ENCODE measurements around the gene USP48. TPM values are rescaled to one million over a fixed set of nuclear protein-coding genes. Genes with fewer than 3 reads are reported as not detected.
"Not testable (repeated sequence)": the region's sequence is repeated elsewhere in the genome, so short reads cannot be mapped to it uniquely, and the experiment has no call there.

Gene USP48
- polyA plus RNA-seq, 3 donors, result 62.6 to 77.9 (median 71.2) TPM

DNA sequence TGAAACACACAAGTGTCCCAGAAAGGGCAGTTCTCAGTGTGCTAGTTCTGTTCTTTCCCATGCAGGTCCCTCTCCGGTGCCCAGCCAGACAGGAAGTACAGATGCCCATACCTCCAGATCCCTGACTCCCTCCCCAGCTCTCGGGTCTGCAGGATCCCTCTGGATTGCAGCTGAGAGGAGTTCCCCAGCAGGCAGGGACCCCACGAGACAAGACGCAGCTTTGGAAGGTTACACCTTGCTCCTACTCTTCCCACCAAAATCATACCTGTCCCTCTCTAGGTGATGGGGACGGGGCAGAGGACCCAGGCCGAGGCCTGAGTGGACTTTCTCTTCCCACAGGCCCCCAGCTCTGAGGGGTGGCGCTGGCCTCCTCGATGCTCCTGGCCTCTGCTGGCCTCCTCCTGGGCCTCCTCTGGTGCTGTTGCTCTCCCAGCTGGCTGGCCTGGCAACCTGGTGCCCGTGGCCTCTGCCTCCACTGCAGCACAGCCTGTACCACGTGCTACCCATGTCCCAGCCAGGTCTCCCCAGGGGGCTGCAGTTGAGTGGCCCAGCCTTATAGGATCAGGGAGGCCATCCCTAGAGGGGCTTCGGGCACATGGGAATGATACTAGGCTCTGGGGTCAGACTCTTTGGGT lies 38.6 kb upstream of the USP48 start:
- DNase-seq (ENCODE audit: extremely low read depth in 1 of 11, low read depth in 9 of 11, low spot score in 4 of 11), result no peak

DNA sequence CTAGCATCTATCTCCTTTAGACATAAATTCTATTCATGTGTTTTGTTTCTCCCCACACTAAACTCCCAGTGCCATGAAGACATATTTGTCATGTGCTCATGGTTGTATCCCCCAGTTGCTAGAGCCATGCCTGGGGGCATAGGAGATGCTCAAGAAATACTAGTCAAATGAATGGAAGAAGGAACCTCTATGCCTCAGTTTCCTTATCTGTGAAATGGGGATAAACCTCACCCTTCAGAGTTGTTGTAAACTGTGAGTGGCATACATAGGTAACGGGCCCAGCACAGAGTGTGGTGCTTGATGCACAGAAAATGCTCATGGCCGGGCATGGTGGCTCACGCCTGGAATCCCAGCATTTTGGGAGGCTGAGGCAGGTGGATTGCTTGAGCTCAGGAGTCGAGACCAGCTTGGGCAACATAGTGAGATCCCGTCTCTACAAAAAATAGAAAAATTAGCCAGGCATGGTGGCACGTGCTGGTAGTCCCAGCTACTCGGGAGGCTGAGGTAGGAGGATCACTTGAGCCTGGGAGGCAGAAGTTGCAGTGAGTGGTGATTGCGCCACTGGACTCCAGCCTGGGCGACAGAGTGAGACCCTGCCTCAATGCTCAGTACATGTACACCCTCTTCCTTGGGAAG lies 37.8 kb upstream of the USP48 start:
- no peak for DNase-seq (ENCODE audit: extremely low read depth in 1 of 11, low read depth in 9 of 11, low spot score in 4 of 11)

GRCh38 chr1:21818656-21819055 lies 35.7 kb upstream of the USP48 start:
- DNase-seq (ENCODE audit: extremely low read depth in 1 of 11, low read depth in 9 of 11, low spot score in 4 of 11), result no peak

DNA sequence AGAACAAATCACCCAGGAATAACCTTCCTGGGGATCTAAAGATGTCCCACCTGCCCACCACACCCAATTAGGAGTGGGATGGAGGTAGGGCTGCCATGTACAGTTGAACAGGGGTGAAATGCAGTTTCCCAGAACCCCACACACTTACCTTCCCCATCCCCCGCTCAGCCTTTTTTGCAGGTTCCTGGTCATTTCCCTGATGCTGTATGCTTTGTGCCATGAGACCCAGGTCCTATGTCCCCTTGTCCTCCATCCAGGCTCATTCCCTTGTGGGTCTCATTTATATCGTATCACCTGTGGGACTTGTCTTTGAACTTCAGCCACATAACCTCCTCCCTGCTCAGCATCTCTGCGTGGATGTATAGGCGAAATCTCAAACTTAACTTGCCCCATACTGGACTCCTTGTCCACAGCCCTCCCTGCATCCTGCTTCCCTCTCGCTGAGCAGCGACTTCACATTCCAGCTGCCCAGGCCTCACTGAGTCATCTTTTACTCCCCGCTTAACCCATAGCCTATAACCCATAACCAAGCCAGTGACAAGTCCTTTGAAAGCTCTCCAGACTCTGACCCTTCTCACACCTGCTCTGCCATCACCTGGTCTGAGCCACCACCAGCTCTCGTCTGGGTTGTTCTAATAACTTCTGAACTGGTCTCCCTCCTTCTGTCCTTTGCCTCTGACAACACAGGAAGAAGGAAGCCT lies 33.8 kb upstream of the USP48 start:
- DNase-seq (ENCODE audit: extremely low read depth in 1 of 11, low read depth in 9 of 11, low spot score in 4 of 11), result no peak

DNA sequence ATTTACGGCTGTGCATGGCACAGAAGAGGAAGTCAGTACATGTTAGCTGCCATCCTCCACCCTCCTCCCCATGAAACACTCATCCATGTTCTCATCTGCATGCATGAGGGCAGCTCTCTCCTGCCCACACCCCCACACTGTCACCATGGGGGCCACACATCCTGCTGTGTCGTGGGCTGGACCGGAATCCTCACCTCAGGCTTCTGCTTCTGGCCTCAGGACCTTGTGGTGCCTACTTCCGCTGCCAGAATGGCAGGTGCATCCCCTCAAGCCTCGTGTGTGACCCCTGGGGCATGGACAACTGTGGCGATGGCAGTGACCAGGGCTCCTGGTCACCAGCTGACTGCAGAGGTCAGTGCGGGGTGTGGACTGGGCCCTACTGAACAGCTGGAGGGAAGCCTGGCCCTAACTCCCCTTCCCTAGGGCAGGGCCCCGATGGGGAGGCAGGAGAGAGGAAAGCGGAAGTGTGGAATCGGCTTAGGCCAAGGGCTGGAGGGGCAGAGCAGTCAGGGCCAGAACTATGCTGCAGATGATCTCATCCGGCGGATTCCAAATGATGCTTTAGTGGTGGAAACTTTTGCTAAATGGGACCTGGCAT lies 32.9 kb upstream of the USP48 start:
- DNase-seq (ENCODE audit: extremely low read depth in 1 of 11, low read depth in 9 of 11, low spot score in 4 of 11), result no peak

DNA sequence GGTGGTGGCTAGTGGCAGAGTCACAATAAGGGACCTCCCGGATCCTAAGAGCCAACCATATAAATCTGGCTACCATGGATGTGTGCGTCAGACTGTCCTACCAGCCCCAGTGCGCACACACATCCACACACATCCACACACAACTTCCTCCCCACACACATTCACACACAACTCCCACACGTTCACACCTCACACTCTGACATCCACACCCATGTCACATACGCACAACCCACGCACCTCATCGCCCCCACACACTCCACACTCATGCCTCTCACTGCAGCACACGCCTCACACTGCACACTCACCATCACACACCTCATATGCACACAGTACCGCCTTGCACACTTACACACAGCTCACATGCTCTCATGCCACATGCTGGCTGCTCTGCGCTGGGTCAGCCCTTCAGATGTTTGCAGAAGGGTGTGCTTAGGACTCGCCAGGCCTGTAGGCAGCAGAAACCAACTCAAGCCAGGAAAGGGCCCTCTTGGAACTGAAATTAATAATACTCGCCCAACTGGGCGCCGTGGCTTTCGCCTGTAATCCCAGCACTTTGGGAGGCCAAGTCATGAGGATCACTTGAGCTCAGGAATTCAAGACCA lies 32.1 kb upstream of the USP48 start:
- DNase-seq (ENCODE audit: extremely low read depth in 1 of 11, low read depth in 9 of 11, low spot score in 4 of 11), result no peak

- peak in 9 of 11 donors; percentile 5 to 34 (median 15) for DNase-seq (ENCODE audit: extremely low read depth in 1 of 11, low read depth in 9 of 11, low spot score in 4 of 11)
Observed at GRCh38 chr1:21814241-21814918, 31.4 kb upstream of the USP48 start.

DNA sequence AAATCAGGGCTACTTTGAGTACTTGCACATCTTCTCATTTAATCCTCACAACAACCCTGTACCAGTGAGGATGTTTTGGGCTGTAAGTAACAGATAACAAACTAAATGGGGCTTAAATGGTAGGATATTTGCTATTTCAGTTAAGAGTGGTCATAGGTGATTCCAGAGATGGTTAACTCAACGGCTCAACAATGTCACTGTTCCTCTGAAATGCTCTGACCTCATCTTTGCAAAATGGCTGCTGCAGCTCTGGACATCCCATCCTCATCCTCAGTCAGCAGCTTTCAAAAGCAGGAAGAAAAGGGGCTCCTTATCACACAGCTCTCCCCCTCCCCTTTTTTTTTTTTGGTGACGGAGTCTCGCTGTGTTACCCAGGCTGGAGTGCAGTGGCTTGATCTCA lies 30.6 kb upstream of the USP48 start:
- no peak for DNase-seq (ENCODE audit: extremely low read depth in 1 of 11, low read depth in 9 of 11, low spot score in 4 of 11)

DNA sequence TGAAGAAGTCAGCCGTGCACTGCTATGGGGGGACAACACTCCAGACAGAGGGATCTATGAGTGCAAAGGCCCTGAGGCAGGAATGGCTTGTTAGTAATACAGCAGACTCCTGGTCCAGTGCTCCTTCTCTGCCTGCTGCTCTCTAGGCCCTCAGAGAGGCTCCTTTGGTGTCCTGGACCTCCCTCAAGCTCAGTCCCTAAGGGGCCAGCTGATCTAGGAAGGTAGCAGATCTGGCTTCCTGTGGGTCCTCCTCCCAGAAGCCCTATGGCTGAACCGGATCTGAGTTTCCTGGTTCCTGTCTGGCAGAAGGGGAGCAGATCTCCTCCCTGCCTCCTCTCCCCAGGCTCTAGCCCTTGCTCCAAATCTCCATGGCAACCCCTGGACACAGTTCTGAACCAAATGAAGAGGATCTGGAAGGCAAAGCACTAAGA lies 28.9 kb upstream of the USP48 start, which contains the start of gene LDLRAD2:
TSS of gene LDLRAD2 (plus strand) at position 391 of the 431 bp plus-strand sequence. CDS start 187 bp downstream, outside the sequence.
- no peak for DNase-seq (ENCODE audit: extremely low read depth in 1 of 11, low read depth in 9 of 11, low spot score in 4 of 11)

GRCh38 chr1:21804536-21804935 lies 21.6 kb upstream of the USP48 start:
- no peak for DNase-seq (ENCODE audit: extremely low read depth in 1 of 11, low read depth in 9 of 11, low spot score in 4 of 11)

DNA sequence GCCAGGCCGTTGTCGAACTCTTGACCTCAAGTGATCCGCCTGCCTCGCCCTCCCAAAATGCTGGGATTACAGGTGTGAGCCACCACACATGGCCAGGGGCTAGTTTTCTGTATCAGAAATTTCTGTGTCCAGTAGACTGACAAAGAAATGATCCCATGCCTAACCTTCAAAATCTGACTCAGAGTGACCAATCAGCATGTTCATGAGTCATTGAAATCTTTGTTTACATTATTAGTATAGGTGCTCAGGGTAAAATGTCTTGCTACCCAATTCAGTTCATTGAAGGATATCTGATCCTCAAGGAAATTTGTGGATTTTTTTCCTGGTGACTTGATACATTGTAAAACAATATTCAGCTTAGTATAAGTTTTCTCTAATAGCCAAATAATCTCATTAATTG lies 18.2 kb upstream of the USP48 start:
- no peak for DNase-seq (ENCODE audit: extremely low read depth in 1 of 11, low read depth in 9 of 11, low spot score in 4 of 11)

- no peak for DNase-seq (ENCODE audit: extremely low read depth in 1 of 11, low read depth in 9 of 11, low spot score in 4 of 11)
Observed at GRCh38 chr1:21799730-21800129, 16.8 kb upstream of the USP48 start.

- no peak for DNase-seq (ENCODE audit: extremely low read depth in 1 of 11, low read depth in 9 of 11, low spot score in 4 of 11)
Observed at GRCh38 chr1:21795075-21795474, 12.1 kb upstream of the USP48 start.

DNA sequence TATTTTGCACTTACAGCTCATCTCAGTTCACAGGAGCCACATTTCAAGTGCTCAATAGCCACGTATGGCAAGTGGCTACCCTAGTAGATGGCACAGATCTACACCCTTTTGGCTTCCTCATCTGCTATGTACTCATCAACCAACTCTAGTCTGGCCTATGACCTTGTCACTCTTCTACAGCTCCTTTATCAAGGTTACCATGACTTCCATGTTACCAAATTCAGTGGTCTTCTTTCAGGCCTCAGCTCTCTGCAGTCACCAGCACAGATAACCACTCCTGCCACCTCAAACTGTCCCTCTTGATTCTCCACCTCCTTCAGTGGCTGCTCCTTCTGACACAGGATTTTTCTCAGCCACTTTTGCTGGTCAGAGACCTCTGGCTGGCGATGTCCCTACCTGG lies 11.7 kb upstream of the USP48 start:
- DNase-seq (ENCODE audit: extremely low read depth in 1 of 11, low read depth in 9 of 11, low spot score in 4 of 11), result no peak

DNA sequence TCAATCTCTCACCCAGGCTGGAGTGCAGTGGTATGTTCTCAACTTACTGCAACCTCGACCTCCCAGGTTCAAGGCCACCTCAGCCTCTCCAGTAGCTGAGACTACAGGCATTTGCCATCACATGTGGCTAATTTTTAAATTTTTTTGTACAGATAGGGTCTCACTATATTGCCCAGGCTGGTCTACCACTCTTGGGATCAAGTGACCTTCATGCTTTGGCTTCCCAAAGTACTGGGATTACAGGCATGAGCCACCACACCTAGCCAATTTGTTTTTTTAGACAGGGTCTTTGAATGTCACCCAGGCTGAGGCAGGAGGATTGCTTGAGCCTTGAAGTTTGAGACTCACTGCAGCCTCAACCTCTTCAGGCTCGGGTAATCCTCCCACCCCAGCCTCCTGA lies 10.2 kb upstream of the USP48 start:
- no peak for DNase-seq (ENCODE audit: extremely low read depth in 1 of 11, low read depth in 9 of 11, low spot score in 4 of 11)

DNA sequence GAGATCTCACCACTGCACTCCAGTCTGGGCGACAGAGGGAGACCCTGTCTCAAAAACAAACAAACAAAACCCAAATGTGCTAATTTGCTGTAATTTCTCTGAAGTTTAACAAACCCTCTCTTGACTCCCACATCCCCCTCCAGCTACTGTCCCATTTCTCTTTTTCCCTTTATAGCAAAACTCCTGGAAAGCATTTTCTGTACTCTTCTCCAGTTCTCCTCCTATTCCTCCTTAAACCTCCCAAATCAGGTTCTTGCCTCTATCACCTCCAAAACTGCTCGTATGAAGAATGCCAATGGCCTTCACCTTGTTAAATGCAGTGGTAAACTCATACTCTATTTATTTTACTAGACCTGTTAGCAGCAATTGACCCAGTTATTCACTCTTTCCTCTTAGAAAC lies 3.7 kb upstream of the USP48 start:
- no peak for DNase-seq (ENCODE audit: extremely low read depth in 1 of 11, low read depth in 9 of 11, low spot score in 4 of 11)

DNA sequence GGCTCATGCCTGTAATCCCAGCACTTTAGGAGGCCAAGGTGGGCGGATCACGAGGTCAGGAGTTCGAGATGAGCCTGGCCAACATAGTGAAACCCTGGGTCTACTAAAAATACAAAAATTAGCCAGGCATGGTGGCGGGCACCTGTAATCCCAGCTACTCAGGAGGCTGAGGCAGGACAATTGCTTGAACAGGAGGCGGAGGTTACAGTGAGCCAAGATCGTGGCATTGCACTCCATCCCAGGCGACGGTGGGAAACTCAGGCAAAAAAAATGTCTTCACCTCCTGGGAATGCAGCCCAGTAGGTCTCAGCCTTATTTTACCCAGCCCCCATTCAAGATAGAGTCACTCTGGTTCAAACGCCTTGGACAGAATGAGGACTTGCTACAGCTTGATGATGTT lies 2.8 kb upstream of the USP48 start:
- not testable (repeated sequence) for DNase-seq (ENCODE audit: extremely low read depth in 1 of 11, low read depth in 9 of 11, low spot score in 4 of 11)

GRCh38 chr1:21783679-21784603 lies 992 bp upstream of the USP48 start:
- peak in 1 of 11 donors; percentile 93 for DNase-seq (ENCODE audit: extremely low read depth in 1 of 11, low read depth in 9 of 11, low spot score in 4 of 11)
